K562 (cell line): ENCODE data around the gene PARD3B. TPM values are rescaled to one million over a fixed set of nuclear protein-coding genes. Genes with fewer than 3 reads are reported as not detected.

Experiments
- ATAC-seq: fragments of 200-7000 bp; cut with Tn5 transposase; 3 replicates; pipeline ENCODE4 v1.9.1; 2020; ENCODE audit warnings: moderate library complexity
- BruUV-seq: library from RNA; stranded (reverse); fragments of 400-500 nt; replicated peaks from 2 replicates; lab custom pipeline; 2021; lab: Mats Ljungman, UMichigan
- CTCF ChIA-PET: fragments of 300-600 bp; formaldehyde crosslinking; extraction: SDS; loops from one replicate; lab custom pipeline; 2021; ENCODE audit warnings: low intra/inter-chr PET ratio; lab: Yijun Ruan, JAX
- POLR2A ChIA-PET: fragments of 300-600, 350-650 bp; sonication (Branson Sonifier 250); formaldehyde crosslinking; extraction: SDS; loops from one replicate; lab custom pipeline; 2021; ENCODE audit warnings: antibody characterized with exemption, inconsistent platforms; lab: Yijun Ruan, JAX
- DNase-seq, 4 experiments: peaks; one replicate each; pipeline versions ENCODE4 v3.0.0 to v3.0.0-alpha.2; 2011 to 2018; ENCODE audit warnings: low spot score in 3 of 4, mixed read lengths in 3 of 4; ENCODE audit errors: extremely low read depth in 1 of 4
- FAIRE-seq: peaks from 2 replicates; lab custom pipeline; 2011; peaks lifted over from hg19 to GRCh38; lab: Jason Lieb, UNC
- H2AFZ ChIP-seq: 2 replicates; pipeline ENCODE4 v1.6.0; 2011; ENCODE audit warnings: low read depth, low read length, control low read depth, inconsistent platforms
- H3K27ac ChIP-seq: fragments of 200-600 bp; 3 replicates; pipeline ENCODE4 v1.8.0; 2011; ENCODE audit warnings: low read depth, mild to moderate bottlenecking, control low read depth, inconsistent platforms, low read length, moderate library complexity, mixed read lengths; ENCODE audit errors: extremely low read depth
- H3K27me3 ChIP-seq, 2 experiments: fragments of 300-600 bp in 1 of 2; 2 replicates in 1 of 2; 3 replicates in 1 of 2; pipeline versions ENCODE4 v1.6.0 to v1.8.0; 2011; ENCODE audit warnings: inconsistent platforms in 2 of 2, low read length in 2 of 2, mild to moderate bottlenecking in 1 of 2, mixed read lengths in 1 of 2, moderate library complexity in 1 of 2; ENCODE audit not compliant: control insufficient read depth in 2 of 2, insufficient read depth in 2 of 2
- H3K36me3 ChIP-seq: fragments of 300-600 bp; 3 replicates; pipeline ENCODE4 v1.8.0; 2011; ENCODE audit warnings: mild to moderate bottlenecking, low read length, inconsistent platforms; ENCODE audit not compliant: control insufficient read depth, insufficient read depth
- H3K4me1 ChIP-seq, 2 experiments: fragments of 200-600 bp in 1 of 2; replicated peaks in 1 of 2; 2 replicates in 1 of 2; 3 replicates in 1 of 2; pipeline versions ENCODE4 v1.5.1 to v1.8.0; 2011; ENCODE audit warnings: inconsistent platforms in 2 of 2, low read length in 2 of 2, mild to moderate bottlenecking in 1 of 2, mixed read lengths in 1 of 2, moderate library complexity in 1 of 2; ENCODE audit not compliant: control insufficient read depth in 2 of 2, insufficient read depth in 2 of 2
- H3K4me2 ChIP-seq: 2 replicates; pipeline ENCODE4 v1.6.1; 2011; ENCODE audit warnings: low read length, control low read depth, inconsistent platforms, mixed read lengths; ENCODE audit not compliant: insufficient read depth
- H3K4me3 ChIP-seq: fragments of 200-600 bp; sonication (generic), shearing (Covaris generic); 2 replicates; pipeline ENCODE4 v1.5.1; 2016; ENCODE audit warnings: control low read depth, inconsistent platforms
- H3K79me2 ChIP-seq: fragments of 200-600 bp; 3 replicates; pipeline ENCODE4 v1.8.0; 2011; ENCODE audit warnings: low read length, inconsistent platforms; ENCODE audit not compliant: control insufficient read depth, insufficient read depth
- H3K9ac ChIP-seq, 2 experiments: 2 replicates each; pipeline versions ENCODE4 v1.6.0 to v1.6.1; 2011; ENCODE audit warnings: low read depth in 2 of 2, low read length in 2 of 2, control low read depth in 1 of 2, inconsistent platforms in 1 of 2, mild to moderate bottlenecking in 1 of 2, mixed read lengths in 1 of 2; ENCODE audit not compliant: insufficient read depth in 1 of 2
- H3K9me1 ChIP-seq: one replicate; pipeline ENCODE4 v1.6.0; 2011; ENCODE audit warnings: inconsistent platforms, mild to moderate bottlenecking, low read length, moderate library complexity; ENCODE audit not compliant: control insufficient read depth, insufficient read depth
- H3K9me3 ChIP-seq: replicated peaks from 2 replicates; pipeline ENCODE4 v1.5.1; 2011; ENCODE audit warnings: low read depth, low read length, inconsistent platforms; ENCODE audit not compliant: control insufficient read depth, insufficient read depth
- H4K20me1 ChIP-seq: replicated peaks from 2 replicates; pipeline ENCODE4 v1.6.1; 2011; ENCODE audit warnings: low read length, inconsistent platforms, mixed read lengths; ENCODE audit not compliant: control insufficient read depth, insufficient read depth
- ARID1B ChIP-seq: fragments of 450-650 bp; IDR thresholded peaks from 2 replicates; pipeline ENCODE4 v1.6.1; 2016; ENCODE audit warnings: antibody characterized with exemption, mild to moderate bottlenecking, inconsistent platforms
- GABPB1 ChIP-seq: sonication (generic); formaldehyde crosslinking; IDR thresholded peaks from 2 replicates; pipeline ENCODE4 v1.8.0; 2022; ENCODE audit warnings: mild to moderate bottlenecking, missing genetic modification reagents
- JUNB ChIP-seq: fragments of 450-650 bp; formaldehyde crosslinking; conservative IDR thresholded peaks from 2 replicates; pipeline ENCODE4 v1.4.0; 2020; ENCODE audit warnings: mild to moderate bottlenecking
- MEF2A ChIP-seq: IDR thresholded peaks from 2 replicates; pipeline ENCODE4 v1.6.1; 2011; ENCODE audit warnings: low read depth, mild to moderate bottlenecking, low read length, moderate library complexity; ENCODE audit not compliant: control insufficient read depth
- MXI1 ChIP-seq: IDR thresholded peaks from 2 replicates; pipeline ENCODE4 v1.6.1; 2011; ENCODE audit warnings: low read depth, mild to moderate bottlenecking, improper control_type of control experiment, low read length
- NBN ChIP-seq: fragments of 450-650 bp; IDR thresholded peaks from 2 replicates; pipeline ENCODE4 v1.6.1; 2016; ENCODE audit warnings: low read depth, mild to moderate bottlenecking
- XRCC4 ChIP-seq: IDR thresholded peaks from one replicate; pipeline ENCODE4 v1.6.1; 2011; ENCODE audit not compliant: insufficient read depth, insufficient read length; ENCODE audit errors: extremely low read depth
- ZNF174 ChIP-seq: fragments of 250-450 bp; sonication (Bioruptor Pico); IDR thresholded peaks from 2 replicates; pipeline ENCODE4 v1.4.0; 2020; ENCODE audit warnings: mild to moderate bottlenecking
- ZNF717 ChIP-seq: fragments of 250-450 bp; sonication (Bioruptor Pico); IDR thresholded peaks from 2 replicates; pipeline ENCODE4 v1.5.0; 2021
- ZNF79 ChIP-seq: fragments of 250-450 bp; sonication (Bioruptor Pico); IDR thresholded peaks from 2 replicates; pipeline ENCODE4 v1.4.0; 2020; ENCODE audit warnings: low read depth, mild to moderate bottlenecking, moderate library complexity
- WGBS: fragments of 100-300 bp; shearing (Covaris generic); methylation state at CpG from one replicate; pipeline ENCODE4 v1.1.6; 2016; ENCODE audit warnings: low coverage, mixed read lengths; ENCODE audit not compliant: insufficient coverage; ENCODE audit errors: missing lambda C conversion rate; 5-methylcytosine and 5-hydroxymethylcytosine counted together
- in situ Hi-C: fragments of 300-500 bp; cut with MboI; formaldehyde crosslinking; loops from 4 replicates; pipeline ENCODE4 v1.15.0; 2018; ENCODE audit warnings: inconsistent platforms, mixed read lengths
- intact Hi-C: fragments of 100-400 bp; cut with micrococcal nuclease; formaldehyde crosslinking; loops from 2 replicates; pipeline ENCODE4 v1.14.2; 2022
- polyA plus RNA-seq, 8 experiments: library from polyadenylated mRNA; depleted of rRNA in 4 of 8; stranded (reverse) in 5 of 8; unstranded in 3 of 8; fragments of >200 nt; fragmentation: Nextera tagmentation in 2 of 8; fragmentation: Illumina TruSeq in 1 of 8; extraction: Ambion mirVana in 2 of 8; extraction: Trizol in 1 of 8; gene quantifications; 2 replicates each; pipeline versions ENCODE4 v1.2.1 to v1.2.3, GENCODE V29; 2011 to 2014; ENCODE audit warnings: inconsistent platforms in 1 of 8, missing spikeins in 1 of 8
- total RNA-seq, 7 experiments: library from RNA; depleted of rRNA in 6 of 7; stranded (reverse); fragments of >200 nt in 6 of 7; fragmentation: Illumina TruSeq in 2 of 7; extraction: Trizol in 2 of 7; gene quantifications; 2 replicates each; pipeline versions ENCODE4 v1.2.1 to v1.2.3, GENCODE V29; 2011 to 2021; ENCODE audit warnings: low replicate concordance in 1 of 7
- TF ChIP-seq, protein P1 (sequence below): sonication (generic); formaldehyde crosslinking; IDR thresholded peaks from 2 replicates; pipeline ENCODE4 v1.8.0; 2023; ENCODE audit warnings: missing genetic modification reagents, mild to moderate bottlenecking, borderline replicate concordance
- TF ChIP-seq, protein P2 (sequence below): fragments of 450-650 bp; conservative IDR thresholded peaks from 2 replicates; pipeline ENCODE4 v1.6.1; 2016; ENCODE audit warnings: missing genetic modification characterization, low read depth, mild to moderate bottlenecking, missing compliant biosample characterization, moderate library complexity
- TF ChIP-seq, protein P3 (sequence below): fragments of 250-450 bp; sonication (Bioruptor Pico); IDR thresholded peaks from 2 replicates; pipeline ENCODE4 v1.9.0; 2021; ENCODE audit warnings: mild to moderate bottlenecking, inconsistent platforms

Gene PARD3B
- total and polyA plus RNA-seq, 9 of the 15 experiments (the other 6 are each of a cell fraction or from before 2014, with no cell fraction given) = 0.15 to 3.0 (median 1.1) TPM

GRCh38 chr2:205610437-205610836, 1065.2 kb downstream of the PARD3B start:
- no CpG with 5 or more reads among the region's 1 CpG for WGBS
- POLR2A ChIA-PET = no interaction called here
- TF ChIP-seq ZNF717 (CRISPR knock-in tag) (no peak), MEF2A (no peak), GABPB1 (CRISPR knock-in tag) (no peak), ARID1B (no peak), NBN (no peak), JUNB (CRISPR knock-in tag) (no peak), MXI1 (no peak), XRCC4 (no peak), ZNF174 (no peak), ZNF79 (CRISPR knock-in tag) (no peak)
- TF ChIP-seq, protein P1, sequence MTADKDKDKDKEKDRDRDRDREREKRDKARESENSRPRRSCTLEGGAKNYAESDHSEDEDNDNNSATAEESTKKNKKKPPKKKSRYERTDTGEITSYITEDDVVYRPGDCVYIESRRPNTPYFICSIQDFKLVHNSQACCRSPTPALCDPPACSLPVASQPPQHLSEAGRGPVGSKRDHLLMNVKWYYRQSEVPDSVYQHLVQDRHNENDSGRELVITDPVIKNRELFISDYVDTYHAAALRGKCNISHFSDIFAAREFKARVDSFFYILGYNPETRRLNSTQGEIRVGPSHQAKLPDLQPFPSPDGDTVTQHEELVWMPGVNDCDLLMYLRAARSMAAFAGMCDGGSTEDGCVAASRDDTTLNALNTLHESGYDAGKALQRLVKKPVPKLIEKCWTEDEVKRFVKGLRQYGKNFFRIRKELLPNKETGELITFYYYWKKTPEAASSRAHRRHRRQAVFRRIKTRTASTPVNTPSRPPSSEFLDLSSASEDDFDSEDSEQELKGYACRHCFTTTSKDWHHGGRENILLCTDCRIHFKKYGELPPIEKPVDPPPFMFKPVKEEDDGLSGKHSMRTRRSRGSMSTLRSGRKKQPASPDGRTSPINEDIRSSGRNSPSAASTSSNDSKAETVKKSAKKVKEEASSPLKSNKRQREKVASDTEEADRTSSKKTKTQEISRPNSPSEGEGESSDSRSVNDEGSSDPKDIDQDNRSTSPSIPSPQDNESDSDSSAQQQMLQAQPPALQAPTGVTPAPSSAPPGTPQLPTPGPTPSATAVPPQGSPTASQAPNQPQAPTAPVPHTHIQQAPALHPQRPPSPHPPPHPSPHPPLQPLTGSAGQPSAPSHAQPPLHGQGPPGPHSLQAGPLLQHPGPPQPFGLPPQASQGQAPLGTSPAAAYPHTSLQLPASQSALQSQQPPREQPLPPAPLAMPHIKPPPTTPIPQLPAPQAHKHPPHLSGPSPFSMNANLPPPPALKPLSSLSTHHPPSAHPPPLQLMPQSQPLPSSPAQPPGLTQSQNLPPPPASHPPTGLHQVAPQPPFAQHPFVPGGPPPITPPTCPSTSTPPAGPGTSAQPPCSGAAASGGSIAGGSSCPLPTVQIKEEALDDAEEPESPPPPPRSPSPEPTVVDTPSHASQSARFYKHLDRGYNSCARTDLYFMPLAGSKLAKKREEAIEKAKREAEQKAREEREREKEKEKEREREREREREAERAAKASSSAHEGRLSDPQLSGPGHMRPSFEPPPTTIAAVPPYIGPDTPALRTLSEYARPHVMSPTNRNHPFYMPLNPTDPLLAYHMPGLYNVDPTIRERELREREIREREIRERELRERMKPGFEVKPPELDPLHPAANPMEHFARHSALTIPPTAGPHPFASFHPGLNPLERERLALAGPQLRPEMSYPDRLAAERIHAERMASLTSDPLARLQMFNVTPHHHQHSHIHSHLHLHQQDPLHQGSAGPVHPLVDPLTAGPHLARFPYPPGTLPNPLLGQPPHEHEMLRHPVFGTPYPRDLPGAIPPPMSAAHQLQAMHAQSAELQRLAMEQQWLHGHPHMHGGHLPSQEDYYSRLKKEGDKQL (CRISPR knock-in tag) = no peak
- TF ChIP-seq, protein P2, sequence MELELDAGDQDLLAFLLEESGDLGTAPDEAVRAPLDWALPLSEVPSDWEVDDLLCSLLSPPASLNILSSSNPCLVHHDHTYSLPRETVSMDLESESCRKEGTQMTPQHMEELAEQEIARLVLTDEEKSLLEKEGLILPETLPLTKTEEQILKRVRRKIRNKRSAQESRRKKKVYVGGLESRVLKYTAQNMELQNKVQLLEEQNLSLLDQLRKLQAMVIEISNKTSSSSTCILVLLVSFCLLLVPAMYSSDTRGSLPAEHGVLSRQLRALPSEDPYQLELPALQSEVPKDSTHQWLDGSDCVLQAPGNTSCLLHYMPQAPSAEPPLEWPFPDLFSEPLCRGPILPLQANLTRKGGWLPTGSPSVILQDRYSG (tag) = no peak
- TF ChIP-seq, protein P3, sequence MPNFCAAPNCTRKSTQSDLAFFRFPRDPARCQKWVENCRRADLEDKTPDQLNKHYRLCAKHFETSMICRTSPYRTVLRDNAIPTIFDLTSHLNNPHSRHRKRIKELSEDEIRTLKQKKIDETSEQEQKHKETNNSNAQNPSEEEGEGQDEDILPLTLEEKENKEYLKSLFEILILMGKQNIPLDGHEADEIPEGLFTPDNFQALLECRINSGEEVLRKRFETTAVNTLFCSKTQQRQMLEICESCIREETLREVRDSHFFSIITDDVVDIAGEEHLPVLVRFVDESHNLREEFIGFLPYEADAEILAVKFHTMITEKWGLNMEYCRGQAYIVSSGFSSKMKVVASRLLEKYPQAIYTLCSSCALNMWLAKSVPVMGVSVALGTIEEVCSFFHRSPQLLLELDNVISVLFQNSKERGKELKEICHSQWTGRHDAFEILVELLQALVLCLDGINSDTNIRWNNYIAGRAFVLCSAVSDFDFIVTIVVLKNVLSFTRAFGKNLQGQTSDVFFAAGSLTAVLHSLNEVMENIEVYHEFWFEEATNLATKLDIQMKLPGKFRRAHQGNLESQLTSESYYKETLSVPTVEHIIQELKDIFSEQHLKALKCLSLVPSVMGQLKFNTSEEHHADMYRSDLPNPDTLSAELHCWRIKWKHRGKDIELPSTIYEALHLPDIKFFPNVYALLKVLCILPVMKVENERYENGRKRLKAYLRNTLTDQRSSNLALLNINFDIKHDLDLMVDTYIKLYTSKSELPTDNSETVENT = no peak

More at GRCh38 chr2:205610437-205610836, 1065.2 kb downstream of the PARD3B start:
- ATAC-seq = no peak
- intact Hi-C loops = no loop called here
- H2AFZ ChIP-seq = no peak overlapping the region
- H3K4me1 ChIP-seq = no peaks in the 10 kb centered on the region; a peak in 2 of 5 replicates
- no peak overlapping the region for H3K4me3 ChIP-seq
- in situ Hi-C loops = no loop called here
- H3K9ac ChIP-seq = no peak overlapping the region
- no peaks in the 10 kb centered on the region for H4K20me1 ChIP-seq
- peaks cover 0 to 6% of the 10 kb centered on the region in 2 experiments; a peak in 1 of 5 replicates for H3K27me3 ChIP-seq
- no peaks in the 10 kb centered on the region for H3K9me1 ChIP-seq
- CTCF ChIA-PET = no interaction called here
- no TSS peak for BruUV-seq
- FAIRE-seq = no peak
- H3K79me2 ChIP-seq = no peaks in the 10 kb centered on the region
- H3K9me3 ChIP-seq = no peaks in the 10 kb centered on the region
- no peak overlapping the region for H3K27ac ChIP-seq
- H3K36me3 ChIP-seq = no peaks in the 10 kb centered on the region
- DNase-seq = no peak
- H3K4me2 ChIP-seq = no peak overlapping the region
